Measurements from ENCODE around the gene MELK.
"Not testable (repeated sequence)": the region's sequence is repeated elsewhere in the genome, so short reads cannot be mapped to it uniquely, and the experiment has no call there.

MELK gene
- total RNA-seq: 0.24 to 0.35 reads per million in 2 donors

DNA sequence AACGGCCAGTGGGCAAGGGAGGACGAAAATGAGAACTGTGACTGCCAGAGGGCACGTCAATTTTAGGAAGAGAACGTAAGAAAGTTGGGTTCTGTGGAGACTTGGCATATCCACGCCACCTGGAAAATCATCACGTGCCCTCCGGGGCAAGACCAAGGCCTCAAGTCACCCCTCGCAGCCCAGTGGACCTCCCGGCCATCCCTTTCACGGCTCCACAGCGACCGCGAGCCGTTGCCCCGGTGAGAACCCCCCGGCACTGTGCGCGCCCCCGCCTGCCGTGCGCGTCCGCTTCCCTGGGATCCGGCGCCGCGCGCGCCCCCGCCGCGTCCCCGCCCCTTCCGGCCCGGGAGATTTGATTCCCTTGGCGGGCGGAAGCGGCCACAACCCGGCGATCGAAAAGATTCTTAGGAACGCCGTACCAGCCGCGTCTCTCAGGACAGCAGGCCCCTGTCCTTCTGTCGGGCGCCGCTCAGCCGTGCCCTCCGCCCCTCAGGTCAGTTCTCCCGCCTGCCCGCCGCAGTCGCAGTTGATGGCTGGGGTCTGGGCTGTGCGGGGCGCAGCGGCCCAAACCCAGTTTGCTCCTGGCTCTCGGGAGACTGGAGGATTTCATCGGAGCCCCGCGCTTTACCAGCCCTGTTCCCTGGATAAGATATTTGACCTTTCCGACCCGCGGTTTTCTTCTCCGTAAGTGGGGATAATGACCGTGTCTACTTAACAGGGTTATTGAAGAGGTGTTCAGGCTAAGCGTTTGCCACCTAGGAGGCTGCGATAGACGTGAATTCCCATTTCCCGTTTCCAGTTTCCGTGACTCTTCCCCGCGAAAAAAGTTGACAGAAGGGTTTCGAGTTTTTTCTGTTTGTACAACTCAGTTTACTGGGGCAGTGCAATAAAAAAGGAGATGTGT, at the start of gene MELK:
MELK (plus strand) TSS at position 381 of the 904 bp plus-strand sequence. CDS start 8,787 bp downstream, outside the sequence.
- peak; percentile 78 for DNase-seq

DNA sequence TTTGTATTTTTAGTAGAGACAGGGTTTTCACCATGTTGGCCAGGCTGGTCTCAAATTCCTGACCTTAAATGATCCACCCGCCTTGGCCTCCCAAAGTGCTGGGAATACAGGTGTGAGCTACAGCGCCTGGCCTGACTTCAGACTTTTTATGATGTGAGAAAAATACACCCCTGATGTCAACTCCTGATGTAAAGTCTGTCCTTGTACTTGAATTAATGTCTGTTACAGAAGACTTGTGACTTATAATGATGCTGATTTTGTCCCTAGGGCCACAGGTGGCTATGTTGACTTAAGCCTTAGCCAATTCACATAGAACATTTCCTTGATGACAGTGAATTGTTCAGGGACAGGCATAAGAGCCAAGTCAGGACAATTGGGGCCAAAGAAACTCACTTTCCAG, 42.5 kb upstream of the MELK start:
- DNase-seq: no peak

DNA sequence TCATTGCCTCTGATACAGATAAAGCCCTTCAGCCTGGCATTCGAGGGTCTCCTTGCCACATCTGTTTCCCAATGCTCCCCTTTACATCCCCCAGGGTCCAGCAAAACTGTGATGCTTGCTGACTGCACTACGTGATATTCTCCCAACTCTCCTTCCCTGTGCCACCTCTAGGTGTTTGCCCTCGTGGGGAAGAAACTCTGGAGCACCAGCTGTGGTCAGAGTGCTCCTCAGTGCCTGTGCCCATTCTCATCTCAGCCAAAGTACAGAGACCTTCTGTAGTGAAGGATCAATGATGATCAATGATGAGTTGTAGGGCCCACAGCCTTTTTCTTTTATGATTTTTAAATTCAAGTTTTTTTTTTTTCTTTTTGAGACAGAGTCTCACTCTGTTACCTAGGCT, 40.3 kb upstream of the MELK start:
- DNase-seq: no peak

DNA sequence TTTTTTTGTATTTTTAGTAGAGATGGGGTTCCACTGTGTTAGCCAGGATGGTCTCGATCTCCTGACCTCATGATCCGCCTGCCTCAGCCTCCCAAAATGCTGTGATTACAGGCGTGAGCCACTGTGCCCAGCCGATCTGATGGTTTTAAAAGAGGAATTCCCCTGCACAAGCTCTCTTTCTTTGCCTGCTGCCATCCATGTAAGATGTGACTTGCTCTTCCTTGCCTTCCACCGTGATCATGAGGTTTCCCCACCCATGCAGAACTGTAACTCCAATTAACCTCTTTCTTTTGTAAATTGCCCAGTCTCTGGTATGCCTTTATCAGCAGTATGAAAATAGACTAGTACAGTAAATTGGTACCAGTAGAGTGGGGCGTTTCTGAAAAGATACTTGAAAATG, 39.0 kb upstream of the MELK start:
- DNase-seq: not testable (repeated sequence)

DNA sequence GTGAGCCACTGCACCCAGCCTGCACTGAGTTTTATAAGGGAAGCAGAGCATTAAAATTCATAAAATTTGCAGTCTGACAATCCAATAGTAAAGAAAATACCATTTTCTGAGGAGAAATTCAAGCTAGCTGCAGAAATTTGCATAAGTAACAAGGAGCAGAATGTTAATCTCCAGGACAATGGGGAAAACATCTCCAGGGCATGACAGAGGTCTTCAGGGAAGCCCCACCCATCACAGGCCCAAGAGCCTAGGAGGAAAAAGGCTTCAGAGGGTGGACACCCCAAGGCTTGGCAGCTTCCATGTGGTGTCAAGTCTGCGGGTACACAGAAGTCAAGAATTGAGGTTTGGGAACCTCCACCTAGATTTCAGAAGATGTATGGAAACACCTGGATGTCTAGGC, 37.6 kb upstream of the MELK start:
- no peak for DNase-seq

DNA sequence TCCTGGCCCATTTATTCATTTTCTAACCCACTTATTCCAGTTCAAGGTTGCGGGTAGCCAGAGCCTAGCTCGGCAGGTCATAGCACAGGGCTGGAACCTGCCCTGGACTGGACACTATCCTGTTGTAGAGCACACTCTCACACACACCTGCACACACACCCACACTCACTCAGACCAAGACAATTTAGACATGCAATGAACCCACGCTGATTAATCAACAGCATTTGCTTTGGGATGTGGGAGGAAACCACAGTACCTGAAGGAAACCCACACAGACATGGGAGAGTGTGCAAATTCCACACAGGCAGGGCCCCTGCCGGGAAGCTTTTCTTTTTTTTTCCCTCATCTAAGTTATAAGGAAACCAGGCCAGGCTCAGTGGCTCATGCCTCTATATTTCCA, 34.8 kb upstream of the MELK start:
- no peak for DNase-seq

DNA sequence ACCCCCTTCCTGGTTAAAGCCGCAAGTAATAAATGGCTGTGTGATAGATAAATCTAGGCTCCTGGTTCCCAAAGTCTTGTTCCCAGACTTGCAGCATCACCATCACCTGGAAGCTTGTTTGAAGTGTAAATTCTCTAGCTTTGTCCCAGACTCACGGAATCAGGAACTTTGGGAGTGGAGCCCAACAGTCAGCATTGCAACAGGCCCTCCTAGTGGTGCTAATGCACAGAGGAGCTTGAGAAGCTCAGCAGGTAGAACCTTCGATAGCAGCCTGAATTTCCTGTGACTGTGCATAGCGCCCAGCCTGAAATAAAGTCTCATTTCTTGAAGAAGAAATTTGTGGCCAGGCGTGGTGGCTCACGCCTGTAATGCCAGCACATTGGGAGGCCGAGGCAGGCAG, 30.3 kb upstream of the MELK start:
- no peak for DNase-seq

DNA sequence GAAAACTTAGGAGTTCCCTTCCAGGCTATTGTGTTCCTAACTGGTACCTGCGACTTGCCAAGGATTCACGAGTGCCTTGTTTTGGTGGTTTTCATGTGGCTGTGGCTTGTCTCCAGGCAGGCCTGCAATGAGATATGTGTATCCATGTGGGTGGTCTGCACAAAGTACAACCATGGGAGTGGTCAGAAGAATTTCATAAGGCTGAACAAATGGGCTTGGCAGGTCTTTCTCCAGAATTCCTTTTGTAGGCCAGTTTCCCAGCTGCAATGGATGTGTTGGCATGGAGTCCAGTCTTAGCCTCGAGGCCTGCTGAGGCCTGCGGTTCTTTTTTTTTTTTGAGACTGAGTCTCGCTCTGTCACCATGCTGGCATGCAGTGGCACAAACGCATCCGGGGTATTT, 28.8 kb upstream of the MELK start:
- no peak for DNase-seq

DNA sequence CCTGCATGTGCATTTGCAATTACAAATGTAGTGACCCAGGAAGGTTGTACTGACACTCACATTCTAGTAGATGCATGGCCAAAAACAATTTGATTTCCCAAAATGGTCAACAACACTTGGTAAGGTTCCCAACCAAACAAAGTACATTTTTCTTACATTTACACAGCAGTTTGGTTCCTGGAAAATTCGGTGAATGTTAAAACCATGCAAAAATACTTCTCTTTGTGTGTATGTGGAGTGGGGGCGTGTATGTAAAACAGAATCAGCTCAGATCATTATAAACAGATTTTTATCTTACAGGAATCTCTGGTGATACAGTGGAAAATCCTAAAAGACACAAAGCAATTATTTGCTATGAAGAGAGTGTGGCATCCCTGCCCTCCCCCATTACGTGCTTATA, 25.1 kb upstream of the MELK start:
- no peak for DNase-seq

DNA sequence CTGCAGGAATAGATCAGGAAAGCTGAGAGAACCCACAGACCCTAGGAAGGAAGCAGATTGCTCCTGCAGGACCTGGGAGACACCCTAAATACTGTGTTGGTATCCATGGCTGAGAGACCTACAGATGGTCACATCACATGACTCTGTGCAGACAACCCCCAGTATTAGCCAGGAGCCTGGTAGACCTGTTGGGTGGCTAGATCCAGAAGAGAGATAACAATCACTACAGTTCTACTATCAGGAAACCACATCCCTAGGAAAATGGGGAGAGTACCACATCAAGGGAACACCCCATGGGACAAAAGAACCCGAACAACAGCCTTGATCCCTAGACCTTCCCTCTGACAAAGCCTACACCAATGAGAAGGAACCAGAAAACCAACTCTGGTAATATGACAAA, 24.2 kb upstream of the MELK start:
- DNase-seq: no peak

DNA sequence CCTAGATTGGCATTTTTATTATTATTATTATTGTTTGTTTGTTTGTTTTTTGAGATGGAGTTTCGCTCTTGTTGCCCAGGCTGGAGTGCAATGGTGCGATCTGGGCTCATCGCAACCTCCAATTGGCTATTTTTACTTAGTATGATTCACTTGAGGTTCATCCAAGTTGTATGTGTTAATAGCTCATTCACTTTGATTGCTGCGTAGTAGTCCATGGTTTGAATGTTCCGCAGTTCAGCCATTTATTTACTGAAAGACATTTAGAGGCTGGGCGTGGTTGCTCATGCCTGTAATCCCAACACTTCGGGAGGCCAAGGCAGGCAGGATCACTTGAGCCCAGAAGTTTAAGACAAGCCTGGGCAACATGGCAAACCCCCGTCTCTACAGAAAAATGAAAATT, 22.6 kb upstream of the MELK start:
- no peak for DNase-seq

DNA sequence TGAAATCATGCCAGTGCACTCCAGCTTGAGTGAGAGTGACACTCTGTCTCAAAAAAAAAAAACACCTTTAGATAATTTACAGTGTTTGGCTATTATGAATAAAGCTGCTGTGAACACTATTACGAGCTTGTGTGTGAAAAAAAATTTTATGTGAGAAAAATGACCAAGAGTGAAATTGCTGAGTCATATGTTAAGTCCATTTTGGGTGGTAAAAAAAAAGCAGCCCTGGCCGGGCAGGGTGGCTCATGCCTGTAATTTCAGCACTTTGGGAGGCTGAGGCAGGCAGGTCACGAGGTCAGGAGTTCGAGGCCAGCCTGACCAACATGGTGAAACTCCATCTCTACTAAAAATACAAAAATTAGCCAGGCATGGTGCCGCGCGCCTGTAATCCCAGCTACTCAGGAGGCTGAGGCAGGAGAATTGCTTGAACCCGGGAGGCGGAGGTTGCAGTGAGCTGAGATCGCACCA, 22.0 kb upstream of the MELK start:
- DNase-seq: not testable (repeated sequence)

DNA sequence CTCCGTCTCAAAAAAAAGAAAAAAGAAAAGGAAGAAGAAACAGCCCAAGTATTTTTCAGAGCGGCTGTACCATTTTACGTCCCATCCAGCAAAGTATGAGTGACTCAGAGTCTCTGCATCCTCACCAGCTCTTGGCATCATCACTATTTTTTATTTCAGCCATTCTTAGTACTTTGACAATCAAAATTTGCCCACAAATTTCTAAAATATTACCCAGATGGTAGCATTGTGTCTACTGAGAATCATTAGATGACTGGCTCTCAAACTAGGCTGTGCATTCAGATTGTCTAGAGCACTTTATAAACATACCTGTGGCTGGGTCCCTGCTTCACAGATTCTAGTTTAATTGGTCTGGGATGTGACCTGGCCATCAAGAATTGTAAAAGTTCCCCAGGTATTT, 21.6 kb upstream of the MELK start:
- no peak for DNase-seq

DNA sequence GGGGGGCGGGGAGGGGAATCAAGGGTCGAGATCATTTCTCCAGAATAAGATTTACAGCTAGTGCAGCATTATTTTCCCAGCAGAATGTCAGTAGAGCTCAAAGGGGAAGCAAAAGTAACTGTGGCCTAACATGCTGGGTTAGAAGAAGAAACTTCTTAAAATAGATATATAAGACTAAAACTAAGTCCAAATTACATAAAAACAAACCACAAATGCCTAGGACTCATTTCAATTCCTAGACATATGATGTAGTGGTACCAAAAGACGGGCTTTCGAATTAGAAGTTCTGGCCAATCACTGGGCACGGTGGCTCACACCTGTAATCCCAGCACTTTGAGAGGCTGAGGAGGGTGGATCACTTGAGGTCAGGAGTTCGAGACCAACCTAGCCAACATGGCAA, 20.8 kb upstream of the MELK start:
- DNase-seq: no peak

DNA sequence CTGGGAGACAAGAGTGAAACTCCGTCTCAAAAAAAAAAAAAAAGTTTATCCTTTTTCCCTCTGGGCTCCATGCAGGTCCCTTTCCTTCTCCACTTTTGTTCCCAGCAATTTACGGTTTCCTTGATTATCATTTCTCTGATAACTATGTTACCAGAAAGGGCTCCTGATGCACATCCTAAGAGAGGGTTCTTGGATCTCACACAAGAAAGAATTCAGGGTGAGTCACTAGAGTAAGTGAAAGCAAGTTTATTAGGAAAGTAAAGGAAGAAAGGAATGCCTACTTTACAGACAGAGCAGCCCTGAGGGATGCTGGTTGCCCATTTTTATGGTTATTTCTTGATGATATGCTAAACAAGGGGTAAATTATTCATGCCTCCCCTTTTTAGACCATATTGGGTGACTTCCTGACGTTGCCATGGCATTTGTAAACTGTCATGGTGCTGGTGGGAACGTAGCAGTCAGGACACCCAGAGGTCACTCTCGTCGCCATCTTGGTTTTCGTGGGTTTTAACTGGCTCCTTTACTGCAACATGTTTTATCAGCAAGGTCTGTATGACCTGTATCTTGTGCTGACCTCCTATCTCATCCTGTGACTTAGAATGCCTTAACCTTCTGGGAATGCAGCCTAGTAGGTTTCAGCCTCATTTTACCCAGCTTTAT, 13.5 kb upstream of the MELK start:
- DNase-seq: no peak

DNA sequence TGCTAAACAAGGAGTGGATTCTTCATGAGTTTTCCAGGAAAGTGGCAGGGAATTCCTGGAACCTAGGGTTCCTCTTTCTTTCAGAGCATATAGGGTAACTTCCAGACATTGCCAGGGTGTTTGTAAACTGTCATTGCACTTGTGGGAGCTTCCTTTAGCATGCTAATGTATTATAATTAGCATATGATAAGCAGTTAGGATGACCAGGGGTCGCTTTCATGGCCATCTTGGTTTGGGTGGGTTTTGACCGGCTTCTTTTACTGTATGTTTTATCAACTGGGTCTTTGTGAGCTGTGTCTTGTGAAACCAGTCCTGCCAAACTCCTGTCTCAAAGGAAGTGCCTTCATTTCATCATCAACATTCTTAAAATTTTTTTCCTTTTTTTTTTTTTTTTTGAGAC, 11.9 kb upstream of the MELK start:
- DNase-seq: no peak

DNA sequence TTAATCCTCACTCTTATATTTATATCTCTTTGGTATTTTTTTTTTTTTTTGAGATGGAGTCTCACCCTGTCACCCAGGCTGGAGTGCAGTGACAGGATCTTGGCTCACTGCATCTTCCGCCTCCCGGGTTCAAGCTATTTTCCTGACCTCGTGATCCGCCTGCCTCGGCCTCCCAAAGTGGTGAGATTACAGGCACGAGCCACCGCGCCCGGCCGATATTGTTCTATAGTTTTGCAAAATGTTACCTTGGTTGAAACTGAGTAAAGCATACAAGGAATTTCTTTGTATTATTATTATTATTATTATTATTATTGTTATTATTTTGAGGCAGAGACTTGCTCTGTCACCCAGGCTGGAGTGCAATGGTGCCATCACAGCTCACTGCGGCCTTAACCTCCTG, 9.9 kb upstream of the MELK start:
- DNase-seq: not testable (repeated sequence)

DNA sequence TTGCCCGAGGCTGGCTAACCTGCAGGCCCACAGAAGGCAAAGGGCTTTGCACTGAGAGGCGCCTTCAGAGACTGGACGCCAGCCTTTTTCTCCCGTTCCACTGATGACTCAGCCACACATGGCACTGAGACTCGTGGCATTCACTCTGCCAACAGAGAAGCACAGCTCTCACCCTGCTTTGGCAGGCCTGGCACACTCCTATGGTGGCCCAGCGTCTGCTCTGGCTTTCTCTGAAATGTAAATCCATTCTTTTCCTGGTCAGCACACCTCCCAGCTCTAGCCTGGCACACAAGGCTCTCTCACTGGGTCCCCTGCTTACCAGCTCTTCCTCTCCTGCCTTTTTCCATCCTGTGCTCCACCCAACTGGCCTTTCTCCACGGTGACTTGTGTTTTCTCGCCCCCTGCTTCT, 5.9 kb upstream of the MELK start:
- no peak for DNase-seq

DNA sequence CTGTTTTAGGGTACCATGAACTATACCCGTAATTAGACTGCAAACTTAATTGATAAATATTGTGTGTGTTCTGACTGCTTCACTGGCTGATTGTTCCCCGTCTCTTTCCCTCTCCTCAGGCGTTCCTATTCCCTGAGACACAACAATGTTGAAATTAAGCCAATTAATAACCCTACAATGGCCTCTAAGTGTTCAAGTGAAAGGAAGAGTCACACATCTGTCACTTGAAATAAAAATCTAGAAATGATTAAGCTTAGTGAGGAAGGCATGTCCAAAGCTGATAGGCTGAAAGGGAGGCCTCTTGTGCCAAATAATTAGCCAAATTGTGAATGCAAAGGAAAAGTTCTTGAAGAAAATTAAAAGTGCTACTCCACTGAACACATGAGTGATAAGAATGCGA, 4.0 kb upstream of the MELK start:
- not testable (repeated sequence) for DNase-seq

DNA sequence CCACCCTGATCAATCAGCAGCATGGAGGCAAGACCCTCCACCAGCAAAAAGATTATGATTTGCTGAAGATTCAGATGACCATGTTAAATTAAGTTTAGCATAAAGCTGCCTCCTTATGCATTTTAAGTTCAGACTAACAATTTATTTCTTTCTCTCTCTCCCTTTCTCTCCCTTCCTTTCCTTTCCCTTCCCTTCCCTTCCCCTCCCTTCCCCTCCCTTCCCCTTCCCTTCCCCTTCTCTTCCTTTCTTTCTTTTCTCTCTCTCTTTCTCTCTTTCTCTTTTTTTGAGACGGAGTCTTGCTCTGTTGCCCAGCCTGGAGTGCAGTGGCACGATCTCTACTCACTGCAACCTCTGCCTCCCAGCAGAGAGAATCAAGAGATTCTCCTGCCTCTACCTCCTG, 1.4 kb upstream of the MELK start:
- no peak for DNase-seq

DNA sequence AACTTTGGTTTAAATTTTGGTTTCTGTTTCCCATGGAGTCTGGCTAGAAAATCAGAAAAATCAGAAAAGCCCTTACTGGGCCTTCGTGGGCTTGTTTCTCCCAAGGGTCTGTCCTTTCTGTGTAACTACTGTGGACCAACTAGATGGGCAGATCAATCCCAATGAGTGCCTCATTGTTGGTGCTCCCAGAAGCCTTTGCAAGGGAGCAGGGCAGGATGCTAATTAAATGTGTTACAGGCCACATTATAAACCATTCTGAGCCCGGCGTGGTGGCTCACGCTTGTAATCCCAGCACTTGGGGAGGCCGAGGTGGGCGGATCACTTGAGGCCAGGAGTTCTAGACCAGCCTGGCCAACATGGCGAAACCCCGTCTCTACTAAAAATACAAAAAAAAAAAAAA, 1.4 kb downstream of the MELK start:
- not testable (repeated sequence) for DNase-seq

DNA sequence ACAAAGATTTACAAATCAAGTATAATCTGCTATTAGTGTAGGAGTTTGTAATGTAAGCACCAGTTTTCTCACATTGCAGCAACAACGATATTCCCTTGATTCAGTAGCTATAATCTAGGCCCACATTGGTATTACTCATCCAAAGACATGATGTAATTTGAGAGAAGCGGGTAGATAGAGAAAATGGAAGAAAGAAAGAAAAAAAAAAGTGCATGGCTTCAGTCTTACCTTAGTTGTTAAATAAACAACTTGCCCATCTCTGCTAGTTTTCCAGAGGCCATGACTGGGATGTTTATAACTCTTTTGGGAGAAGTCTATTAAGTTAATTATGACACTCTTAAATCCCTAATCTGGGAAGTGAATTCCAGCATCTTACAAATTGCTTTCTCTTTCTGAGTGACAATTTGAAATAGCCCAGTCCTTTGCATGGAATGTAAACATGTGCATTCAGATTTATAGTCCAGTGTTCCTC, 2.8 kb downstream of the MELK start:
- no peak for DNase-seq

DNA sequence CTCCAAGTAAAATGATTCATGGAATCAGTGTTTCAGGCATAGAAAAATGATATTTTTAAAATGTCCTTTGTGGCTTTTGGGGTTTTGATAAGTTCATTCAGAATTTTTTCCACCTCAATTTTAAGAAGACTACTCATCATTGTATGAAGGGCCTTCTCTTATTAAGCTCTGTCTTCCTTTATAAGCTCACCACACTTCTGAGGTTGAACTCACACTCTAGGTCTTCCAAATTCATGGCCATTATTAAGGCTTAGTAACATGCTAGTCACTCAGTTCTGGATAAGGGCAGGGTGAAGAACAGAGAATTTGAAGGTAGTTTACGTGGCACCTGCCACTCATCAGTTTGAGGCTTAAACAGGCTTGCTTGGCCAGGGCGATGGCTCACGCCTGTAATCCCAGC, 4.2 kb downstream of the MELK start:
- DNase-seq: no peak
